ENCODE measurements around the gene TPPP. TPM values are rescaled to one million over a fixed set of nuclear protein-coding genes. Genes with fewer than 3 reads are reported as not detected.

TPPP gene
- total and polyA plus RNA-seq, 2 donors (not counting 3 experiments of a cell fraction or from before 2014, with no cell fraction given), result 0.04 to 0.09 TPM

GRCh38 chr5:662751-663435 is 30.3 kb downstream of the TPPP start:
- H3K36me3 ChIP-seq (ENCODE audit: control insufficient read depth in 2 of 2, extremely low read depth in 1 of 2, insufficient read depth in 2 of 2, low read length in 2 of 2), result peaks cover 0 to 2% of the 10 kb centered on the region in 2 experiments
- no peak overlapping the region for H2AFZ ChIP-seq (ENCODE audit: low read depth, low read length)
- no peaks in the 10 kb centered on the region for H3K9me3 ChIP-seq (replicated peaks; ENCODE audit: control insufficient read depth, insufficient read depth, low read length)
- H3K9ac ChIP-seq (replicated peaks; ENCODE audit: extremely low read depth, insufficient read depth, low read length), result no peak overlapping the region
- peaks cover 5% of the 10 kb centered on the region for H3K4me1 ChIP-seq (ENCODE audit: control insufficient read depth, extremely low read depth, insufficient read depth, low read length)
- no peak overlapping the region for H3K27ac ChIP-seq (ENCODE audit: insufficient read depth, low read depth, low read length)
- dilution Hi-C loops (cut with MboI; ENCODE audit: extremely low pct_ligation_motif_present, low sequenced_read_pairs), result no loop called here
- no TSS peak for BruUV-seq (replicated peaks)
- no peak for FAIRE-seq
- DNase-seq (ENCODE audit: low read depth, low spot score), result no peak
- H3K4me3 ChIP-seq (replicated peaks in 1 of 3; ENCODE audit: insufficient read depth in 1 of 3, low read depth in 1 of 3, low read length in 3 of 3), result no peak overlapping the region
- TF ChIP-seq GATA2 (IDR thresholded peaks at IDR 0.05; ENCODE audit: insufficient read depth, insufficient read length, low read depth, low read length), result no peak
- no peak for TF ChIP-seq POLR2AphosphoS5 (IDR thresholded peaks at IDR 0.05; ENCODE audit: insufficient read depth, low read depth, low read length)
- TF ChIP-seq POLR2A (IDR thresholded peaks at IDR 0.05; ENCODE audit: low read depth, low read length), result no peak
- no peak for TF ChIP-seq MAX (IDR thresholded peaks at IDR 0.05; ENCODE audit: insufficient read depth, insufficient read length)
- no peaks in the 10 kb centered on the region for H3K27me3 ChIP-seq (ENCODE audit: control insufficient read depth in 2 of 2, insufficient read depth in 2 of 2, low read length in 2 of 2)
- POLR2A ChIA-PET, result no interaction called here
- H3K79me2 ChIP-seq (ENCODE audit: control insufficient read depth, insufficient read depth, low read length), result no peaks in the 10 kb centered on the region
- no peaks in the 10 kb centered on the region for H4K20me1 ChIP-seq (replicated peaks; ENCODE audit: control insufficient read depth, extremely low read depth, insufficient read depth, low read length)
- no peak overlapping the region for H3K4me2 ChIP-seq (ENCODE audit: insufficient read depth, low read length)
- H3K9me1 ChIP-seq (replicated peaks; ENCODE audit: control insufficient read depth, extremely low read depth, insufficient read depth, low read length), result no peaks in the 10 kb centered on the region
- CTCF ChIA-PET, result no interaction called here
- intact Hi-C loops (cut with micrococcal nuclease), result no loop called here

DNA sequence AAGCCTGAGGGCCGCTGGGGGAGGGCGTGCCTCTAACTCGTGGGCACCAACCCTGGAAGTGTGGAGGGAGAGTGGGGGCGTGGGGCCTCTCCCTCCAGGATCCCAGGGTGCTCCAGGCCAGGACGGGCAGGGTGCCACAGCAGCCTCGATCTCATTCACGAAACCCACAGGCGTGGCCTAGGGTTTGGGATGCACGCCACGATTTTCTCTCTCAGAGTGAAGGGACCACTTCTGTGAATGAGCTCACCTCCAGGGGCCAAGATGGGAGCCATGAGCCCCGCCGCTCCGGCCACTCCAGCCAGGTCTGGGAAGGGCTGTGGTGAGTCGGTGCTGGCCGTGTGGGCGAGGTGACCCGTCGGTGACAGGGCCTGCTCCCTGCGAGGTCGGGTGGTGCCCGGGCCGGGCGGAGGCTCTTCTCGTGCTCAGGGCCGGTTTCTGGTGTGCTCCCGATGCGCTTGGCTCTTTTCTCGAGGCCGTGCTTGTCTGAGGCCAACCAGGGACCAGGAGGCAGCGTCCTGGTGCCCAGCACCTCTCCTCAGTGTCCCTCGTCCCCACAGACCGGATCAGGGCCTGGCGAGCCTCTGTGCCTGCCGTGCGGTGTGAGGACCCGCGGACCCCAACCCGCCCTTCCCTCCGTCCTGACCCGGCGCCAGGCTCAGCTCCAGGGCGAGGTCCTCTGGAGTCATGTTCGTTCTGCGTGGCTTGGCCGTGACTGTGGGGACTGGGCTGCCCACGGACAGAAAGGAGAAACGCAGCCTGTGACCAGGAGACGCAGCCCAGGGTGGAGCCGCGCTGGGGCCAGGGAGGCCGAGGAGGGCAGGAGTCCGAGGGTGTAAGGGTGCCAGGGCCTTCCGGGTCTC is 31.0 kb downstream of the TPPP start:
- Histone ChIP-seq H3K9me1 (replicated peaks; ENCODE audit: control insufficient read depth, extremely low read depth, insufficient read depth, low read length) (no peaks in the 10 kb centered on the region), H3K4me2 (ENCODE audit: insufficient read depth, low read length) (no peak overlapping the region), H2AFZ (ENCODE audit: low read depth, low read length) (no peak overlapping the region), H3K27ac (ENCODE audit: insufficient read depth, low read depth, low read length) (no peak overlapping the region), H3K9me3 (replicated peaks; ENCODE audit: control insufficient read depth, insufficient read depth, low read length) (no peaks in the 10 kb centered on the region), H3K36me3 (ENCODE audit: control insufficient read depth in 2 of 2, extremely low read depth in 1 of 2, insufficient read depth in 2 of 2, low read length in 2 of 2) (peaks cover 0 to 2% of the 10 kb centered on the region in 2 experiments), H3K27me3 (ENCODE audit: control insufficient read depth in 2 of 2, insufficient read depth in 2 of 2, low read length in 2 of 2) (no peaks in the 10 kb centered on the region), H3K4me1 (ENCODE audit: control insufficient read depth, extremely low read depth, insufficient read depth, low read length) (peaks cover 9% of the 10 kb centered on the region), H4K20me1 (replicated peaks; ENCODE audit: control insufficient read depth, extremely low read depth, insufficient read depth, low read length) (no peaks in the 10 kb centered on the region), H3K4me3 (replicated peaks in 1 of 3; ENCODE audit: insufficient read depth in 1 of 3, low read depth in 1 of 3, low read length in 3 of 3) (no peak overlapping the region), H3K79me2 (ENCODE audit: control insufficient read depth, insufficient read depth, low read length) (no peaks in the 10 kb centered on the region), H3K9ac (replicated peaks; ENCODE audit: extremely low read depth, insufficient read depth, low read length) (no peak overlapping the region)
- ChIA-PET CTCF (no interaction called here), POLR2A (no interaction called here)
- dilution Hi-C loops (cut with MboI; ENCODE audit: extremely low pct_ligation_motif_present, low sequenced_read_pairs), result no loop called here
- no TSS peak for BruUV-seq (replicated peaks)
- TF ChIP-seq CTCF (IDR thresholded peaks at IDR 0.05; ENCODE audit: extremely low read depth in 1 of 2, insufficient read depth in 1 of 2, low read depth in 1 of 2, low read length in 2 of 2), result no peak
- TF ChIP-seq GATA2 (IDR thresholded peaks at IDR 0.05; ENCODE audit: insufficient read depth, insufficient read length, low read depth, low read length), result no peak
- no peak for TF ChIP-seq MYC (IDR thresholded peaks at IDR 0.05; ENCODE audit: low read depth, low read length)
- no peak for TF ChIP-seq MAX (IDR thresholded peaks at IDR 0.05; ENCODE audit: insufficient read depth, insufficient read length)
- no peak for TF ChIP-seq POLR2A (IDR thresholded peaks at IDR 0.05; ENCODE audit: low read depth, low read length)
- FAIRE-seq, result no peak
- intact Hi-C loops (cut with micrococcal nuclease), result no loop called here
- no peak for DNase-seq (ENCODE audit: low read depth, low spot score)
